ENCODE data around the gene GALK2.
"Not testable (repeated sequence)": the region's sequence is repeated elsewhere in the genome, so short reads cannot be mapped to it uniquely, and the experiment has no call there.

GALK2 gene

GRCh38 chr15:49287481-49287880 is 117.4 kb downstream of the GALK2 start:
- no peak for DNase-seq

GRCh38 chr15:49288391-49288790 is 118.3 kb downstream of the GALK2 start:
- DNase-seq: no peak

- peak; percentile 48 for DNase-seq
Measured at GRCh38 chr15:49290191-49290590, 120.1 kb downstream of the GALK2 start.

- DNase-seq: no peak
Measured at GRCh38 chr15:49293941-49294340, 123.9 kb downstream of the GALK2 start.

- DNase-seq: no peak
Measured at GRCh38 chr15:49296258-49296657, 126.2 kb downstream of the GALK2 start.

DNA sequence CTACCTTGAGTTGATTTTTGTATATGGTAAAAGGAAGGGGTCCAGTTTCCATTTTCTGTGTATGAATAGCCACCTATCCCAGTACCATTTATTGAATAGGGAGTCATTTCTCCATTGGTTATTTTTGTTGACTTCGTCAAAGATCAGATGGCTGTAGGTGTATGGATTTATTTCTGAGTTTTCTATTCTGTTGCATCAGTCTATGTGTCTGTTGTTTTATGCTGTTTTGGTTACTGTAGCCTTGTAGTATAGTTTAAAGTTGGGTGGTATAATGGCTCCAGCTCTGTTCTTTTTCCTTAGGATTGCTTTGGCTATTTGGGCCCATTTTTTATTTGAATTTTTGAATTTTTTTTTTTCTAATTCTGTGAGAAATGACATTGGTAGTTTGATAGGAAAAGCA is 127.5 kb downstream of the GALK2 start:
- no peak for DNase-seq

GRCh38 chr15:49300856-49301255 is 130.8 kb downstream of the GALK2 start:
- no peak for DNase-seq

GRCh38 chr15:49301562-49301961 is 131.5 kb downstream of the GALK2 start:
- no peak for DNase-seq

DNA sequence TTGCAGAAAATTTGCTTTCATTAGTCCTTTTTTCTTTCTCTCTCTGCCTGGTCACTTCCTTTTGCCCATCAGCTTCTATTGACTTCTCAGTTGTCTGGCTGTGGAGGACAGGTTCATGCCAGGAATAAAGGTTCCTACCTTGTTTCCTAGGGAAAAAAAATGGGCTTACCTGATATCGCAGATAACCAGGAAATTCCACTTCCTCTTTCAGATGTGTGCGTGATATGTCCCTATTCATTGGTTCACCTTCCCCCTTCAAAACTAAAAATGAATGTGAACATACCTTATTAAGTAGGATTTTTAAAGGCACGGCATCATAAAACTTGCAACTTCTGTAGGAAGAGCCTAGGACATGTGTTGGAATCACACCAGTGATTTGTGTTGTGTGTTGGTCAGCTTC is 133.0 kb downstream of the GALK2 start:
- no peak for DNase-seq

DNA sequence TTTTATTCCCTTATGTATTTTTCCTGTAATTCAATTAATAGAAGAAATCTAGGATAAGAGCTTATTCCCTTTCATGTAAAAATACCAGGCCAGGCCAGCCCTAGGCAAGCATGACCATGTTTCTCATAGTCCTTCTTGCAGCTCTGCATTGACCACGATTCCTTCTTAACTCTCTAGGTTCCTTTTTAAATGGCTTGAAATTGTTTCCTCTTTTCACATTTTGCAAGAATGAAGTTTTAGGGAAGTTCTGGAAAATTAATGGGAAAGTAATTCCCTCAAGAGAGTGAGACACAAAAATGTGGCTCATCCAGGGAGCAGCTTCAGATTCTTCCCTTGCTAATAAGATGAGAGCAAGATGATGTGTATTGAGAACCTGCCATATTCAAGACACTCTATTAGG is 136.5 kb downstream of the GALK2 start:
- DNase-seq: no peak

DNA sequence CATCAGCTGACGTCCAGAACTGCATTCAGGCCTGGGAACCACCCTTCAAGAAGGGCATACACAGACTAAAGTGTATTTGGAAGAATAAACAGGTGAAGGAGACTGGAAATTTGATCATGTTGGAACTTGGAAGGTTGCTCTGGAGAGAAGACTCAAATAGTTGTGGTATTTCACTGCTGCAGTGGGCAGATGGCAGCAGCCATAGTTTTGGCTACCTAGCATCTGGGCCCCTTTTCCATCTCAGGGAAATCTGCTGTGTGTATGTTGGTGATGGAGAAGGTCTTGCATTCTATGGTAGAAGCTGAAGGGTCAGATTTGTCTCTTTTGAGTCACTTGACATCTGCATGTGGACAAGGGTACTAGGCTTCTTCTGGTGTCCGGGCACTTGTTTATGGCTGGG is 138.6 kb downstream of the GALK2 start:
- DNase-seq: no peak

DNA sequence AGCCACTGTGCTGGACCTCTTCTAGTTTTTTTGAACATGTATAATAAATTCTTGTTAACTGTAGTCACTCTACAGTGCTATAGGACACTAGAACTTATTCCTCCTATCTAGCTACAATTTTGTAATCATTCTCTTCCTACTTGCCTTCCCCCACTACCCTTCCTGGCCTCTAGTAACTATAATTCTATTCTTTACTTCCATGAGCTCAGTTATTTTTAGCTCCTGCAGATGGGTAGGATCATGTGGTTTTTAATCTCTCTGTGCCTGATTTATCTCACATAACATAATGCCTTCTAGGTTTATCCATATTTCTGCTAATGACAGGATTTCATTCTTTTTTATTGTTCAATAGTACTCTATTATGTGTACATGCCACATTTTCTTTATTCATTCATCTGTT is 139.8 kb downstream of the GALK2 start:
- no peak for DNase-seq

DNA sequence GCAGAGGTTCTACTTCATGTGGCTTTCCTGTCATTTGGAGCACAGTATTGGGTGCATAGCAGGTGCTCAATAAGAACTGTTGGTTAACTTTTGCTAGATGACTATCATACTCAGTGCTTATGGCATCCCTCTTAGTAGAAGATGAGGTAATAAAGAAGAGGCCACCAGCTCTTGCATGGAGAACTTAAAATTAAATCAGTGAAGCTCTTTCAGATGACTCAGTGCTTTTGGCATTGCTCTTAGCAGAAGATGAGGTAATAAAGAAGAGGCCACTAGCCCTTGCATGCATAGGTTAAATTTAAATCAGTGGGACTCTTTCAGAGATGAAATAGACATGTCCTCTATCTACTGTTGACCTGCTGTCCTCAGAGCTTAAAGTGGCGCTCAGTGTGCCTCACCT is 143.6 kb downstream of the GALK2 start:
- no peak for DNase-seq

- DNase-seq: no peak
Measured at GRCh38 chr15:49314716-49315115, 144.7 kb downstream of the GALK2 start.

GRCh38 chr15:49315391-49315823 is 145.4 kb downstream of the GALK2 start:
- DNase-seq: peak; percentile 30

GRCh38 chr15:49320351-49320750 is 150.3 kb downstream of the GALK2 start:
- DNase-seq: no peak

GRCh38 chr15:49323207-49323606 is 153.2 kb downstream of the GALK2 start:
- no peak for DNase-seq

DNA sequence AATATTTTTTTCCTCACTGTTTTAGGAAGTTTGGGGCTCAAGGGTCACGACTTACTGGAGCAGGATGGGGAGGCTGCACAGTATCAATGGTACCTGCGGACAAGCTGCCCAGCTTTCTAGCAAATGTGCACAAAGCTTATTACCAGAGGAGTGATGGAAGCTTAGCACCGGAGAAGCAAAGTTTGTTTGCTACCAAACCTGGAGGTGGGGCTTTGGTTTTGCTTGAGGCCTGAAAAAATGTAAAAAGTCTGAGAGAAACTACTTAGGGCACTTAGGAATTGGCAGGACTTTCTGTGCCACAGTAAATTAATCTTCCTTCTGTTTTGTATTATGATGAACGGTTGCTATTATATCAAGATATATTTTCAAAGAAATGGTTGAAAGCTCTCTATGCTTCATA is 157.9 kb downstream of the GALK2 start:
- no peak for DNase-seq

DNA sequence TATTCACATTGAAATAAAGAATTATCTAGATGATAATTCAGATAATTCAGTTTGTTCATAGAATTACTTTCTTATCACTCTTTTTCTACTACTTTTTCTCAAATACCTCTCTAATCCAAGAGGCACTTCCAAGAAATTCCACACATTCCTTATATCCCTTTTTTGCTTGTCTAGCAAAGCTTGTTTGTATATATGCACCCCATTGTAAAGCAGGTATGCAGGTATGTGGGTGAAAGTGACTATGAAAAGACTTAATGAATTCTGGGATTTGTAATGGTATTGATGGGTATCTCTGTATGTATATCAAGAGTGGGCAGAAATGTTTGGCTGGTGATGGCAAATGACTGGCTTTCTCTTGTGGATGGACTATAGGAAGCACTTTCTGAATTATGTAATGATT is 158.9 kb downstream of the GALK2 start:
- DNase-seq: no peak

GRCh38 chr15:49330166-49330565 is 160.1 kb downstream of the GALK2 start:
- DNase-seq: no peak

DNA sequence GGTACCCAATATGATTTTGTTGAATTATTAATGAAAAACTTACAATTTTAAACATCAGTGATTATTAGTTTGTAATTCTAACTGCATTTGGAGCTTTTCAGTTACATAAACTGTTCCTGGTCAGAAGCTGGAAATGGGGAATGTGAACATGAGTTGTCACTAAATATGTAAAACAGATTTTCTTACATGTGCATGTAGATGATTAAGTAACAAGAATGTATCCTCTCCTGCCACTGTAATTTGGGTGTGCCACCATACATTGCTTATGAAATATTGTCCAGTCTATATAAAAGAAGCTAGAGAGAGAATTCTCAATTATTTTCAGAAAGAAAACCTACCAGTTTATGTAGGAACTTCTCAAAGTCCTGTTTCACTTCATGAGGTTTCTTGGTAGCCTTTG is 161.4 kb downstream of the GALK2 start:
- DNase-seq: no peak

- no peak for DNase-seq
Measured at GRCh38 chr15:49331951-49332350, 161.9 kb downstream of the GALK2 start.

DNA sequence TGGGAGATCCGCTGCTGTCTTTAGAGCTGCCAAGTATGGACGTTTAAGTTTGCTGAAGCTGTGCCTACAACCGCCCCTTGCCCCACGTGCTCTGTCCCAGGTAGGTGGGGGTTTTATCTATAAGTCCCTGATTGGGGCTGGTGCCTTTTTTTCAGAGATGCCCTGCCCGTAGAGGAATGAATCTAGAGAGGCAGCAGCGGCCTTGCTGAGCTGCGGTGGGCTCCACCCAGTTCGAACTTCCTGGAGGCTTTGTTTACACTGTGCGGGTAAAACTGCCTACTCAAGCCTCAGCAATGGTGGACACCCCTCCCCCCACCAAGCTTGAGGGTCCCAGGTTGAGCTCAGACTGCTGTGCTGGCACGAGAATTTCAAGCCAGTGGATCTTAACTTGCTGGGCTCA is 169.6 kb downstream of the GALK2 start:
- DNase-seq: no peak

DNA sequence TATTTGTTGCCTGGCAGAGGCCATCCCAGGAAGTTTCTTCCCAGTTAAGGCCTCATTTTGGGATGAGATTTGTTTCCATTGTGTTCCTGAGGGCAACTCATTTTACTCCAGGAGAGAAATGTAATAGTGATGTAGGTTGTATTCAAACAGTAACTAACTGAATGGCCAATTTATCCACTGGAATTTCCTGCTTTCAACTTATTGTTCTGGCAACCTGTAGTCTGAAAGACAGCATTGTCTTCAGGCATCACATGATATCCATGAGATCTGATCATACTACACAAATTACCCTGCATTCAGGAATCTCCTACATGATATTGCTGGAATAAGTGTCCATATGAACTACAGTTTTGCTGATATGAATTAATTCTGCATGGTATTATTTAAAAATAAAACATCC is 173.5 kb downstream of the GALK2 start:
- DNase-seq: no peak

GRCh38 chr15:49354439-49354838 is 184.4 kb downstream of the GALK2 start:
- DNase-seq: not testable (repeated sequence)

DNA sequence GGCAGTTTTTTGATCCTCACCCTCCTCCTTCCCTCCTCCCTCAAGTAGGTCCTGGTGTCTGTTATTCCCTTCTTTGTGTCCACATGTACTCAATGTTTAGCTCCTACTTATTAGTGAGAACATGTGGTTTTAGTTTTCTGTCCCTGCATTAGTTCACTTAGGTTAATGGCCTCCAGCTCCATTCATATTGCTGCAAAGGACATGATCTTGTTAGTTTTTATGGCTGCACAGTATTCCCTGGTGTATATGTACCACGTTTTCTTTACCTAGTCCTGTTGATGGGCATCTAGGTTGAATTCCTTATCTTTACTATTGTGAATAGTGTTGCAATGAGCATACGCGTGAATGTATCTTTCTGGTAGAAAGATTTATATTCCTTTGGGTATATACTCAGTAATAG is 191.3 kb downstream of the GALK2 start:
- no peak for DNase-seq
